Activated naive CD4-positive, alpha-beta T cell treated with anti-CD3 and anti-CD28 coated beads, Interleukin-2, amount 10 ng/mL, durations not matched to agents 7 days and 5 days (primary cell): ENCODE measurements around the gene STEEP1.
A peak's percentile ranks its signal among the peaks of the same experiment; 100 is the strongest.
"Not testable (repeated sequence)": the region's sequence is repeated elsewhere in the genome, so short reads cannot be mapped to it uniquely, and the experiment has no call there.

Experiments
- CTCF ChIA-PET: fragments of 350-600 bp; sonication (Branson Sonifier 250); formaldehyde crosslinking; loops from one replicate; lab custom pipeline; 2021; ENCODE audit warnings: antibody characterized with exemption; lab: Charles Lee
- DNase-seq: peaks from one replicate; pipeline ENCODE4 v3.0.0-alpha.2; 2020
- H3K27ac Mint-ChIP-seq: one replicate; pipeline ENCODE4 v1.8.0; 2021; ENCODE audit warnings: mild to moderate bottlenecking, moderate library complexity, mixed read lengths
- H3K27me3 Mint-ChIP-seq: one replicate; pipeline ENCODE4 v1.8.0; 2021; ENCODE audit warnings: mild to moderate bottlenecking, mixed read lengths
- H3K36me3 Mint-ChIP-seq: one replicate; pipeline ENCODE4 v1.8.0; 2021; ENCODE audit warnings: mixed read lengths
- H3K4me1 Mint-ChIP-seq: one replicate; pipeline ENCODE4 v1.8.0; 2021; ENCODE audit warnings: mixed read lengths
- H3K4me3 Mint-ChIP-seq: one replicate; pipeline ENCODE4 v1.8.0; 2021; ENCODE audit warnings: mild to moderate bottlenecking, moderate library complexity, mixed read lengths
- H3K9me3 Mint-ChIP-seq: one replicate; pipeline ENCODE4 v1.8.0; 2021; ENCODE audit warnings: mixed read lengths

Gene STEEP1

GRCh38 chrX:119505945-119506344 lies 59.3 kb downstream of the STEEP1 start:
- Mint-ChIP-seq H3K9me3 (no peaks in the 10 kb centered on the region), H3K4me3 (no peak overlapping the region), H3K4me1 (peaks cover 17% of the 10 kb centered on the region), H3K27ac (no peak overlapping the region), H3K27me3 (peaks cover 4% of the 10 kb centered on the region), H3K36me3 (no peaks in the 10 kb centered on the region)
- no peak for DNase-seq
- CTCF ChIA-PET, result interaction anchor here (0.6 to 1.4 kb wide), 3 partner anchors 10 to 282 kb away, joined by 3 to 6 read pairs (median 5); no protein-coding TSS in a partner anchor

- CTCF ChIA-PET, result interaction anchor here (1.1 to 1.4 kb wide), 2 partner anchors 11 to 23 kb away, joined by 5 to 6 read pairs; no protein-coding TSS in a partner anchor
Measured at GRCh38 chrX:119505145-119505544, 60.1 kb downstream of the STEEP1 start.

GRCh38 chrX:119503484-119503861 lies 61.7 kb downstream of the STEEP1 start:
- H3K9me3 Mint-ChIP-seq, result no peaks in the 10 kb centered on the region
- DNase-seq, result no peak
- H3K27me3 Mint-ChIP-seq, result peaks cover 4% of the 10 kb centered on the region
- H3K4me3 Mint-ChIP-seq, result no peak overlapping the region
- CTCF ChIA-PET, result interaction anchor here (0.7 to 1.2 kb wide), 3 partner anchors 17 to 44 kb away, joined by 3 read pairs; no protein-coding TSS in a partner anchor
- H3K4me1 Mint-ChIP-seq, result peaks cover 17% of the 10 kb centered on the region
- H3K27ac Mint-ChIP-seq, result no peak overlapping the region
- H3K36me3 Mint-ChIP-seq, result no peaks in the 10 kb centered on the region

More at GRCh38 chrX:119505145-119505544, 60.1 kb downstream of the STEEP1 start:
- peaks cover 17% of the 10 kb centered on the region for H3K4me1 Mint-ChIP-seq
- not testable (repeated sequence) for H3K27me3 Mint-ChIP-seq, H3K4me3 Mint-ChIP-seq, H3K36me3 Mint-ChIP-seq, H3K27ac Mint-ChIP-seq, H3K9me3 Mint-ChIP-seq, DNase-seq

- peaks cover 4% of the 10 kb centered on the region for H3K27me3 Mint-ChIP-seq
- no peaks in the 10 kb centered on the region for H3K36me3 Mint-ChIP-seq
- CTCF ChIA-PET, result interaction anchor here (0.7 to 0.8 kb wide), 2 partner anchors 17 to 20 kb away, joined by 3 read pairs; no protein-coding TSS in a partner anchor
- peak overlapping the region; percentile 73 for H3K27ac Mint-ChIP-seq
- H3K4me3 Mint-ChIP-seq, result no peak overlapping the region
- H3K9me3 Mint-ChIP-seq, result no peaks in the 10 kb centered on the region
- peak; percentile 47 for DNase-seq
- peaks cover 17% of the 10 kb centered on the region for H3K4me1 Mint-ChIP-seq
Measured at GRCh38 chrX:119502727-119503483, 62.3 kb downstream of the STEEP1 start.

- H3K9me3 Mint-ChIP-seq, result no peaks in the 10 kb centered on the region
- H3K4me1 Mint-ChIP-seq, result peaks cover 24% of the 10 kb centered on the region
- no peaks in the 10 kb centered on the region for H3K27me3 Mint-ChIP-seq
- no peak overlapping the region for H3K4me3 Mint-ChIP-seq
- no peak overlapping the region for H3K27ac Mint-ChIP-seq
- H3K36me3 Mint-ChIP-seq, result no peaks in the 10 kb centered on the region
- CTCF ChIA-PET, result no interaction called here
- DNase-seq, result no peak
Measured at GRCh38 chrX:119501511-119502148, 63.6 kb downstream of the STEEP1 start.

GRCh38 chrX:119500061-119500800 lies 65.0 kb downstream of the STEEP1 start:
- Mint-ChIP-seq H3K27me3 (no peaks in the 10 kb centered on the region), H3K4me1 (peaks cover 32% of the 10 kb centered on the region), H3K9me3 (no peaks in the 10 kb centered on the region), H3K36me3 (no peaks in the 10 kb centered on the region), H3K4me3 (no peak overlapping the region), H3K27ac (no peak overlapping the region)
- no peak for DNase-seq
- CTCF ChIA-PET, result no interaction called here

GRCh38 chrX:119497185-119497584 lies 68.0 kb downstream of the STEEP1 start:
- no peaks in the 10 kb centered on the region for H3K36me3 Mint-ChIP-seq
- no peak overlapping the region for H3K27ac Mint-ChIP-seq
- H3K27me3 Mint-ChIP-seq, result no peaks in the 10 kb centered on the region
- peaks cover 23% of the 10 kb centered on the region for H3K4me1 Mint-ChIP-seq
- no peaks in the 10 kb centered on the region for H3K9me3 Mint-ChIP-seq
- H3K4me3 Mint-ChIP-seq, result no peak overlapping the region
- CTCF ChIA-PET, result interaction anchor here (0.6 to 2.7 kb wide), 3 partner anchors 9 to 15 kb away, joined by 3 to 9 read pairs (median 3); no protein-coding TSS in a partner anchor
- no peak for DNase-seq

- no peak overlapping the region for H3K4me3 Mint-ChIP-seq
- H3K27ac Mint-ChIP-seq, result peak overlapping the region; percentile 29
- H3K9me3 Mint-ChIP-seq, result no peaks in the 10 kb centered on the region
- CTCF ChIA-PET, result interaction anchor here (1.1 to 2.7 kb wide), 2 partner anchors 13 to 20 kb away, joined by 4 to 9 read pairs; no protein-coding TSS in a partner anchor
- peak; percentile 27 for DNase-seq
- H3K4me1 Mint-ChIP-seq, result peaks cover 16% of the 10 kb centered on the region
- no peaks in the 10 kb centered on the region for H3K36me3 Mint-ChIP-seq
- H3K27me3 Mint-ChIP-seq, result no peaks in the 10 kb centered on the region
Measured at GRCh38 chrX:119495734-119496726, 69.2 kb downstream of the STEEP1 start.

GRCh38 chrX:119493851-119494495 lies 71.2 kb downstream of the STEEP1 start:
- CTCF ChIA-PET, result interaction anchor here (1.0 to 1.2 kb wide), 2 partner anchors 10 to 286 kb away, joined by 3 read pairs; no protein-coding TSS in a partner anchor
- not testable (repeated sequence) for H3K4me3 Mint-ChIP-seq, H3K27me3 Mint-ChIP-seq, DNase-seq, H3K9me3 Mint-ChIP-seq, H3K36me3 Mint-ChIP-seq, H3K27ac Mint-ChIP-seq
- H3K4me1 Mint-ChIP-seq, result peaks cover 16% of the 10 kb centered on the region

- H3K4me1 Mint-ChIP-seq, result peaks cover 16% of the 10 kb centered on the region
Measured at GRCh38 chrX:119492463-119492862, 72.7 kb downstream of the STEEP1 start.

GRCh38 chrX:119489212-119490074 lies 75.8 kb downstream of the STEEP1 start:
- CTCF ChIA-PET, result interaction anchor here (0.9 to 5.6 kb wide), 4 partner anchors 20 to 389 kb away, joined by 3 to 25 read pairs (median 8); partner anchors contain the start of gene SLC25A5
- no peaks in the 10 kb centered on the region for H3K9me3 Mint-ChIP-seq
- H3K4me3 Mint-ChIP-seq, result no peak overlapping the region
- no peaks in the 10 kb centered on the region for H3K36me3 Mint-ChIP-seq
- DNase-seq, result no peak
- no peaks in the 10 kb centered on the region for H3K4me1 Mint-ChIP-seq
- no peak overlapping the region for H3K27ac Mint-ChIP-seq
- no peaks in the 10 kb centered on the region for H3K27me3 Mint-ChIP-seq

More at GRCh38 chrX:119492463-119492862, 72.7 kb downstream of the STEEP1 start:
- Mint-ChIP-seq H3K27me3 (no peaks in the 10 kb centered on the region), H3K4me3 (no peak overlapping the region), H3K36me3 (no peaks in the 10 kb centered on the region), H3K9me3 (no peaks in the 10 kb centered on the region), H3K27ac (no peak overlapping the region)
- CTCF ChIA-PET, result interaction anchor here (2.5 kb wide), 1 partner anchor 10 kb away, joined by 15 read pairs; no protein-coding TSS in a partner anchor
- no peak for DNase-seq

GRCh38 chrX:119488749-119489148 lies 76.5 kb downstream of the STEEP1 start:
- H3K36me3 Mint-ChIP-seq, result no peaks in the 10 kb centered on the region
- H3K4me3 Mint-ChIP-seq, result no peak overlapping the region
- CTCF ChIA-PET, result interaction anchor here (0.6 to 5.6 kb wide), 5 partner anchors 19 to 390 kb away, joined by 3 to 25 read pairs (median 3); partner anchors contain the start of gene SLC25A5
- no peaks in the 10 kb centered on the region for H3K27me3 Mint-ChIP-seq
- H3K9me3 Mint-ChIP-seq, result no peaks in the 10 kb centered on the region
- H3K4me1 Mint-ChIP-seq, result no peaks in the 10 kb centered on the region
- DNase-seq, result peak; percentile 50
- H3K27ac Mint-ChIP-seq, result no peak overlapping the region
